ENCODE measurements around the gene SOX18.
A peak's percentile ranks its signal among the peaks of the same experiment; 100 is the strongest.

The SOX18 gene

DNA sequence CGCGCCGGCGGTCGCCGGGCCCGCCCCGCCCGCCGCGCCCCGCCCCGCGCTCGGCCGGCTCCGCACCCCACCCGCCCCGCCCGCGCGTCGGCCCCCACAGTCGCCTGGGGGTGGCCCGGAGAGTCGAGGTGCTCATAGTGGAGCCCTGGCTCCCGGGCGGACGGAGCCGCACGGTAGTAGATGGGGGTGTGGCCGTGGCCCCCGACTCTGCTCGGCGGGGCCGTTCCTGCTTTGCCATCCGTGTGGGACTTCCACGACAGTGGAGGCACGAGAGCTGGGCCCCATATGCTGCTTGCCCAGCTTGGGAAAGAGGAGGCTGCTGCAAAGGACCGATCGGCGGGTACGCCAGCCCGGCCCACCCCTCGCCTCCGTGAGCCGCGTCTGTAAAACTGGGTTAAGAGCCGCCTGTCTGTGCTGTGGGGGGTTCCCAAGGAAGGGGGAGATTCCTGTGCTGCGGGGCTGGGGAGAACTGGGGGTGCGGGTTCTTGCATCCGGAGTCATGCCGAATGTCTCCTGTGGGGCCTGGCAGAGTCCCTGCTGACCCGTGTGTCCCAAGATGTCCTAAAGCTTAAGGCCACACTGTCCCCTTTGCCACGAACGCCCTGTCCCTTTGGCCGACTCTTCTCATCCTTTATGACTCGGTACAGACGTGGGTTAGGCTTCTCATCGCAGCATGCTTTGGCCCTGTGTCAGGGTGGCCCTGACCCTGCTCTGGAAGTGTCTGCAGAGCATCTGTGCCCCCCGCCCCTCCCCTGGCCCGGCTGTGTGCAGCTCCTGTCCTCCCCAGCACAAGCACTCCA, 30.8 kb upstream of the SOX18 start, which contains the start of gene OPRL1:
OPRL1 (plus strand) TSS at position 70 of the 800 bp plus-strand sequence. CDS start 12,639 bp downstream, outside the sequence.
- DNase-seq = peak; percentile 36

DNA sequence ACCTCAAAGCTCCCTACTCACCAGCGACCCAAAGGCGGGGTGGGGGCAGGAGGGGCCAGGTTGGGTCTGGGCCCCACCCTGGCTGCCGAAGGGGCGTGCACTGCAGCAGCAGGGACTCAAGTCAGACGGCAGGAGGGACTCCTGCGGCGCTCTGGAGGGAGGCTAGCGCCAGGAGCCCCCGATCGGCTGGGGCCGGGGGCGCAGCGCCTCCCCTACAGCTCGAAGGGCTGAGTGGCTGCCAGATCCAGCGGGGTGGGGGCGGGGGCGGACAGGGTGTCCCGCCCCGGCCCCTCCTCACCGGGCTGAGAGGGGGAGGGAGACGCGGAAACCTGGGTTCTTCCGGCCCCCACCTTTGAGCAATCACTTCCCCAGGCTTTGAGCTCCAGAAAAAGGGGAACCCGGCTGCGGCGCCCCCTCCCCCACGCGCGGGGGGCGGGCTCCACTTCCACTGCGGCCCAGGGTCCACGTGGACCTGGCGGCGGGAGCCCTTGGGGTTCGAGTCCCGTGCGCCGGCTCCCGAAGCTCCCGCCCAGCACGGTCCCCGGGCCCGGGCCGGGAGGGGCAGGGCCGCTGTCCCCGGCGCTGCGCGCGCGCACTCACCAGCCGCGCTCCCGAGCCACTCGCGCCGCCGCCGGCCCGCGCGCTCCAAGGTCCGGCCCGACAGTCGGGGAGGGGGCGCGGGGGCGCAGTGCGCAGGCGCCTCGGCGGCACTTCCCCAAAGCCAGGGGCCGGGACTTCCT, 30.0 kb upstream of the SOX18 start, which contains the start of gene RGS19:
RGS19 (minus strand) TSS at position 246 of the 740 bp plus-strand sequence. CDS start 2,632 bp downstream, outside the sequence.
- peak; percentile 88 for DNase-seq

DNA sequence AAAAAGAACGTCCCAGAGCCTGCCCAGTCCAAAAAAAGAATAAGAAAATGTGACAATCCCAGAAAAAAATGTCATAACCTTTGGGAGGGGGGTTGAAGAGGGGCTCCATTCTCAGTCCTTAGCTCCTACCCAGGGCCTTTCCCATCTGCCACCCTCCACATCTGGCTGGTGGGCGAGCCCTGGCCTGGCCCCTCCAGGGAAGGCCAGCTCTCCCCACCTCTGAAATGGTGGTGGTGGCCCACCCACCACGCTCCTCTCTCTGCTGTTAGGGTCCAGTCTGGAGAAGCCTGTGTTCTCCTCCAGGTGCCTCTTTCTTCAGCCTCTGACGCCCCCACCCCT, 29.5 kb upstream of the SOX18 start:
- peak; percentile 26 for DNase-seq

- peak; percentile 45 for DNase-seq
These were observed 28.6 kb upstream of the SOX18 start for GRCh38 chr20:64077876-64078551.

- peak; percentile 29 for DNase-seq
These were observed 28.1 kb upstream of the SOX18 start for GRCh38 chr20:64077541-64077875.

DNA sequence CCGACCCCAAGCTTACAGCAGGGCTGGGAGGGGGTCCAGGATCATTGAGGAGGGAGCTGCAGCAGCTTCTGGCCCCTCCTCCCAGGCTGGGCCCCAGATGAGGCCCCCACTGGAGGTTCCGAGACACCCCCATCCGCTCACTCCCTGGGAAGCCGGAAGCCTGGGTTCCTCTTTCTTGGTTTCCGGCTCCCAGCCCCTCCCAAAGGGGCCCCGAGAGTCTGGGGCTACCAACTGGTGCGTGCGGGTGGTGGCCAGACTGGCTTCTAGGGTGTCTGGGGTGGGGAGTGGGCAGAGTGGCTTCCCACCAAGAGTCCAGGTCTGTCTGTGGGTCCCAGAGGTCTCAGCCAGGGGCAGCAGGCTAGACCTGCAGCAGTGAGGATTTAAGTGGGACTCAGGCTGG, 27.7 kb upstream of the SOX18 start:
- peak; percentile 39 for DNase-seq

GRCh38 chr20:64076061-64076997, 26.9 kb upstream of the SOX18 start:
- DNase-seq = peak; percentile 42

GRCh38 chr20:64075556-64075955, 26.1 kb upstream of the SOX18 start:
- DNase-seq = no peak

DNA sequence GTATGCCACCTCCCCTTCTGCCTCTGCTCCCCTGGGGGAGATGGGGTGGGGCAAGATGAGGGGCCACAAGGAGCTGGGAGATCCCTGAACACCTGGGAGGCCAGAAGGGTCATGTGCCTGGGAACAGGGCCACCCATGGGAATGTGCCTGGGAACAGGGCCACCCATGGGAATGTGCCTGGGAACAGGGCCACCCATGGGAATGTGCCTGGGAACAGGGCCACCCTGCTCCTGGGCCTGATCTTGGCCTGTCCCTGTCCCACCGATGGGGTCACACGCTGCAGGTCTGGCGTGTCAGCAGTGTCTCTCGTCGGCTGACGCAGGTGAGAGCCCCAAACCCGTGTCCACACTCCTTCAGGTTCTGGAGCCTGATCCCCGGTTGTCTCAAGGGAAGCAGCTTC, 25.5 kb upstream of the SOX18 start:
- DNase-seq = no peak

DNA sequence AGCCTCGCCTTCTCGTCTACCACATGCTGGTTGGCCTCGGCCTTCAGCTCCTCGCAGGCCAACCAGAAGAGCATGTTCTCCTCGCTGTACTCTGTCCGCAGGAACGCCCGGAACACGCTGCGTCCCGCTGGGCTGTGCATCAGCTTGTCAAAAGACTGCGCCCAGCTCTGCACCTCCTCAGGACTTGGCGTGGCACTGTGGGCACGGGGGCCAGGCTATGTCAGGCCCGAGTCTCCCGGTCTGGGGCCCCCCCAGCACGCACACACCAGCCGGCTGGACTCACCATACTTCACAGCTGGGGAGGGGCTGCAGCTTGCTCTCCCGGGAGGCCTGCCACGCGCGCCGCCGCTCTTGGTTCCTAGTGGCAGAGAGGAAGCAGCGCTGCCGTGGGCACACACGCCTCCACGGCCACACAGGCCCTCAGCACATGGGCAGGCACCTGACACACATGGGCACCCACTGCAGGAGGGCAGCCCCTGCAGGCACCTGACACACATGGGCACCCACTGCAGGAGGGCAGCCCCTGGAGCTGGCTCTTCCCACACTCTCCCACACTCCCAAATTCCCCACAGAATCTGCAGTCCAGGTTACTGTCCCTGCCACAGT, 24.8 kb upstream of the SOX18 start:
- peak; percentile 29 for DNase-seq

DNA sequence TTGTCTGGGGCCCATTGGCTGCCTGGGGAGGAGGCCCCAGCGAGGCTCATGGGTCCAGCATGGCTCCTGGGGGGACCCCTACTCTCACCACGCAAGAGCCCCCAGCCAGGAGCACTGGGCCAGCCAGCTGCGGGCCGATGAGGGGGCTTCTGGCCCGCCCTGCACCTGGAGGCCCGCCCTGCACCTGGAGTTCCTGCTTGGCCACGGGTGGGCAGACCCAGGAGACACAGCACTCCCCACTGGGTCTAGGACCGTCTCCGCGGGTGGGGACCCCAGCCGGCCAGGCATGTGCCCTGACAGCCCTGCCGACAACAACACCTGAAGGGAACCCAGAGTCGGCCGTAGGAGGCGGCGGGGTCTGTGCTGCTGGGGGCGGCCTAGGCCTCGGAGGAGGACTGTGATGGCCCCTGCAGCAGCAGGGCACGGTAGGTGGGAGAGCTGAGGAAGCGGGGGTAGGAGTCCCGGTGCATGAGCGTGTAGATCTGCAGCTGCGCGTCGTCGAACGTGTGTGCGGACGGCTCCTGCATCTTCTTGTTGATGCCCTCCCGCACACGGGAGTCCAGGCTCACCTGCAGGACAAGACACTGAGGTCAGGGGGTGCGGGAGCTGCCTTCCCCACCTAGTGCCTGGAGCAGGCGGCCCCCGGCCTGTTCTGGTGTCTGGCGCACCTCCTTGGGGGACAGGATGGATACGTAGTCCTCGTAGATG, 24.2 kb upstream of the SOX18 start:
- DNase-seq = peak; percentile 34

DNA sequence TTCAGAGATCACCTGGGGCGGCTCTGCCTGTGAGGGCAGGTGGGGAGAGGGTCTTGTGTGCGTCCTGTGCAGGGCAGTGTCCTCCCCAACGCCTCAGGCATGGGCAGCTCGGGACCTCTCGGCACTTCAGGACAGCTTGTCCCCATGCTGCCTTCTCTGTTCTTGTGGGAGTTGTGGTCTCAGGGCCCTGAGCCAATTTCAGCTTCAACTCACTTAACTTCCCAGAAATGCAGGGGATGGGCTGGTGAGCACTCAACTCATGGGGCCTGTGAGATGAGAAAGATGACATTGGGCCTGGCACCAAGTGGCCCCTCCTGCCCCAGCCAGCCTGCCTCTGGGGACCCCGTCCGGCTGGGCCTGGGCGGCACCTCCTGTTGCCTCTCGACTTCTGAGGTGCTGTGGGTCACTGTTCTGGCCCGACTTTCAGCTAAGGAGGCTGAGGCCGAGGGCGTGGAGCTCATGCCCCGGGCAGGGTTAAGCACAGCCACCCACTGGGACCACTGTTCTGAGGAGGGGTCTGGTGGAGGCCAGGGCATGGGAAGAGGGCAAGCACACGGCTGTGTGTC, 23.1 kb upstream of the SOX18 start:
- no peak for DNase-seq

GRCh38 chr20:64071341-64072332, 22.2 kb upstream of the SOX18 start:
- DNase-seq = no peak

- DNase-seq = no peak
These were observed 21.0 kb upstream of the SOX18 start for GRCh38 chr20:64070244-64070993.

DNA sequence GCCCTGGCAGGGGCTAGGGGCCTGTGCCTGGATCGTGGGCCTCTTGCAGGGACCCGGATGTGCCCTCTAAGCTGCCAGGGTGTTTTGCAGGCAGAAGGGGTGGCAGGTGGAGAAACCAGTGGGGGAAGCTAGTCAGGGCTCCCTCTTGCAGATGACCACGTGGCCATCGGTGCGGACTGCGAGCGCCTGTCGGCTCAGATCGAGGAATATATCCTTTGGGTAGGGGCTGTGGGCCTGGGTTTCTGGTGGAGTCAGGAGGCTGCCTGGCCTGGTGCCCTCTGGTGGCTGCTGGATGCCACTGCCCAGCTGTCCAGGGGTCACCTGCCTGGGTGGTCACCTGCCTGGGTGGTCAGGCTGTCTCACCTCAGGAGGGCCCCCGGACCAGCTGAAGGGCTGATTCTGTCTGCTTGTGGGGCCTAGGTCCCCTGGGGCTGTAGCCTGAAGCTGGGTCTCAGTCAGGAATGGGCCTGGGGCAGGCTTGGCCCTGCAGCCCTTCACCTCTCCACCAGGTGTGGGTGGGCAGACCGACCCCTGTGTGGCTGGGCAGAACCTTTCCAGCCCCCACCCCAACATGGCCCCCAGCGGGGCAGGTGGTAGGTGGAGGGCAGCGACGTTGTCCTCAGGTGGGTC, 20.3 kb upstream of the SOX18 start:
- DNase-seq = peak; percentile 67

DNA sequence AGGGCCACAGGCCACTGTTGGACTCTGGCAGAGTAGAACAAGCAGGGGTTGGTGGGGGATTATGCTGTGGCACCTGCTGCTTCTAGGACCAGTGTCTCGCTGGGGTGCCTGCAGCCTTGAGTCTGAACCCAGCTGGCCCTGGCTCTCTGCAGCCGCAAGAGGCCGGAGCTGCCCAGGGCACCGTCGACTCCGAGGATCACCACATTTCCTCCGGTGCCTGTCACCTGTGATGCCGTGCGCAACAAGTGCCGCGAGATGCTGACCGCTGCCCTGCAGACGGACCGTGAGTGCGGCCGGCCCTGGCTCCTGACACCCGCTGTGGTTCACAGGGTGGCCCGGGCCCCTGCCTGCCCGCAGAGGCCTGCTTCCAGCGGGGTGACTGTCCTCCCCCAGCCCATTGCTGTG, 19.8 kb upstream of the SOX18 start:
- DNase-seq = no peak

DNA sequence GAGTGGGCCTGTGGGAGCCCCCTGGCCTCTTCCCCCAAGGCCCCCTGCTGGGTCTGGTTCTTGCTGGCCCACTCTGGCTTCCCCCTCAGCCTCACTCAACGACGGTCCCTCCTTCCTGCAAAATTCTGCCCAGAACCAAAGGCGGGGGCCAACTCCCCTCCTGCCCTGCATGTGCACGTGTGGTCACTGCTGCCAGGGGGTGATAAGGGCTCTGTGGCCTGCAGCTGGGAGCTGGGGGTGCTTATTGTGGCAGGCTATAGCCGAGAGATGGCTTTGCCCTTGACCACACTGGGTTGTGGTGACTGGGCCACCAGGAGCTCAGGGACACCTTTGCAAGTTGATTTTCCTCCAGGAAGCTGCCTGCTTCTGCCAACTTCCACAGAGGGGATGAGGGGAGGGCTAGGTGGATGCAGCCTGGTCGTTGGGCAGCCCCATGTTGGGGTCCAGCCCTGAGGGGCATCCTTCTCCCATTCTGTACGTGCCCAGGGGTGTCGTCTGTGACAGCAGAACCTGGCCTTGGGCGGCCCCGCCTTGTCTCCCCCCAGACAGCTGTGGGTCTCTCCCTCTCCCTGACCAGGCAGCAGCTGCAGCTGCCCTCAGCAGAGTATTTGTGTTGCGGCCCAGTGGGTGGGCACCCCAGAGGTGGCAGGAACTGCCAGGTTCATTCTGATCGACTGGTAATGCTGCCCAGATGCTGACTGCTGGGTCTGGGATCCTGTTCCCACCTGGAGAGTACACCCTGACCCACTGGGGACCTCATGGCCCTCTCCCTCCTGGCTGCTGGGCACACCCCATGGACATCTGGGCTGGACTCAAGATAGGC, 19.2 kb upstream of the SOX18 start:
- peak; percentile 38 for DNase-seq

All from left hindlimb (tissue), 1 donor.